Measurements from ENCODE around the gene NEK6.

NEK6 gene

GRCh38 chr9:124373851-124374250 lies 116.1 kb downstream of the NEK6 start:
- DNase-seq (ENCODE audit: low read depth), result no peak

GRCh38 chr9:124375726-124376125 lies 118.0 kb downstream of the NEK6 start:
- no peak for DNase-seq (ENCODE audit: low read depth)

GRCh38 chr9:124376329-124376728 lies 118.6 kb downstream of the NEK6 start:
- DNase-seq (ENCODE audit: low read depth), result no peak

GRCh38 chr9:124377551-124378406 lies 120.0 kb downstream of the NEK6 start:
- DNase-seq (ENCODE audit: low read depth), result no peak

- DNase-seq (ENCODE audit: low read depth), result no peak
Observed at GRCh38 chr9:124381170-124381945, 123.6 kb downstream of the NEK6 start.

GRCh38 chr9:124384210-124384609 lies 126.5 kb downstream of the NEK6 start:
- no peak for DNase-seq (ENCODE audit: low read depth)

GRCh38 chr9:124384846-124385245 lies 127.1 kb downstream of the NEK6 start:
- no peak for DNase-seq (ENCODE audit: low read depth)

- no peak for DNase-seq (ENCODE audit: low read depth)
Observed at GRCh38 chr9:124385623-124386022, 127.9 kb downstream of the NEK6 start.

GRCh38 chr9:124386201-124386600 lies 128.5 kb downstream of the NEK6 start:
- DNase-seq (ENCODE audit: low read depth), result no peak

- no peak for DNase-seq (ENCODE audit: low read depth)
Observed at GRCh38 chr9:124388275-124389048, 130.7 kb downstream of the NEK6 start.

GRCh38 chr9:124389146-124389939 lies 131.6 kb downstream of the NEK6 start:
- DNase-seq (ENCODE audit: low read depth), result no peak

GRCh38 chr9:124390794-124391658 lies 133.3 kb downstream of the NEK6 start:
- DNase-seq (ENCODE audit: low read depth), result no peak

- no peak for DNase-seq (ENCODE audit: low read depth)
Observed at GRCh38 chr9:124392254-124392870, 134.6 kb downstream of the NEK6 start.

- DNase-seq (ENCODE audit: low read depth), result no peak
Observed at GRCh38 chr9:124392871-124393460, 135.2 kb downstream of the NEK6 start.

GRCh38 chr9:124394167-124394566 lies 136.4 kb downstream of the NEK6 start:
- DNase-seq (ENCODE audit: low read depth), result no peak

GRCh38 chr9:124394596-124394995 lies 136.8 kb downstream of the NEK6 start:
- no peak for DNase-seq (ENCODE audit: low read depth)

- no peak for DNase-seq (ENCODE audit: low read depth)
Observed at GRCh38 chr9:124395826-124396225, 138.1 kb downstream of the NEK6 start.

- DNase-seq (ENCODE audit: low read depth), result no peak
Observed at GRCh38 chr9:124398191-124398935, 140.6 kb downstream of the NEK6 start.
